ENCODE results near the gene PDHA1.

The PDHA1 gene

GRCh38 chrX:19343535-19344408 is at the start of gene PDHA1:
Gene PDHA1 (plus strand): TSS chrX:19343927. CDS start chrX:19344038, 111 bp downstream.
- DNase-seq = peak; percentile 84

- no peak for DNase-seq
Measured at GRCh38 chrX:19303256-19303880, 40.4 kb upstream of the PDHA1 start.

GRCh38 chrX:19326567-19326966 is 17.2 kb upstream of the PDHA1 start:
- DNase-seq = no peak

- no peak for DNase-seq
Measured at GRCh38 chrX:19331831-19332230, 11.9 kb upstream of the PDHA1 start.

GRCh38 chrX:19332983-19333382 is 10.7 kb upstream of the PDHA1 start:
- DNase-seq = no peak

GRCh38 chrX:19334945-19335626 is 8.6 kb upstream of the PDHA1 start:
- DNase-seq = no peak

GRCh38 chrX:19342331-19342906 is 1.3 kb upstream of the PDHA1 start:
- DNase-seq = no peak

- no peak for DNase-seq
Measured at GRCh38 chrX:19343085-19343534, 617 bp upstream of the PDHA1 start.

- no peak for DNase-seq
Measured at GRCh38 chrX:19344661-19345060, 934 bp downstream of the PDHA1 start.

- no peak for DNase-seq
Measured at GRCh38 chrX:19347916-19348315, 4.2 kb downstream of the PDHA1 start.

GRCh38 chrX:19349264-19349663 is 5.5 kb downstream of the PDHA1 start:
- no peak for DNase-seq

- DNase-seq = no peak
Measured at GRCh38 chrX:19350941-19351384, 7.2 kb downstream of the PDHA1 start.

- no peak for DNase-seq
Measured at GRCh38 chrX:19354625-19355024, 10.9 kb downstream of the PDHA1 start.

- DNase-seq = no peak
Measured at GRCh38 chrX:19358521-19358920, 14.8 kb downstream of the PDHA1 start.

- no peak for DNase-seq
Measured at GRCh38 chrX:19360903-19361302, 17.2 kb downstream of the PDHA1 start.

GRCh38 chrX:19361701-19362100 is 18.0 kb downstream of the PDHA1 start:
- DNase-seq = no peak

GRCh38 chrX:19368576-19368975 is 24.8 kb downstream of the PDHA1 start:
- DNase-seq = no peak

GRCh38 chrX:19370061-19370460 is 26.3 kb downstream of the PDHA1 start:
- no peak for DNase-seq

GRCh38 chrX:19372170-19372546 is 28.4 kb downstream of the PDHA1 start:
- DNase-seq = no peak

- no peak for DNase-seq
Measured at GRCh38 chrX:19372547-19373331, 29.0 kb downstream of the PDHA1 start.

GRCh38 chrX:19373351-19373891 is 29.7 kb downstream of the PDHA1 start:
- no peak for DNase-seq

GRCh38 chrX:19375546-19375945 is 31.8 kb downstream of the PDHA1 start:
- no peak for DNase-seq

Data from NK-92 treated with Interleukin-12 subunit alpha and Interleukin-12 subunit beta, amount 100 ng/mL, for 24 hours (cell line).